ENCODE results near the gene XYLT1.

XYLT1 gene

DNA sequence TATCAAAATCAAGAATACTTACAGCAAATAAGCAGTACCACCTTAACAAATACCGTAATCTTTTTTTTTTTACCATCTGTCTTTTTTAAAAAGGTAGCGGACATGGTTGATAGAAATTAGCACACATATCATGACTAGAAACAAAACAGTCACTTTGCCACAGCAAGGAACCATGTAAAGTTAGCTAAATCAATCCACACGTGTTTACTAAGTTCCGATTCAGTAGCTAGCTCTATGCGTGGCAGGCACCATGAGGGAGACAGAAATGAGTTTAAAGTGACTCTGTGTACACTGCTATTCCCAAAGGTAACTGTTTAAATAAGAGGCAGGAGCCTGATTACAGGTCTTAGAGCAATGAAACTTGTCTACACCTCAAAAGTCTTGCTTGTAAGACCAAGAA lies 108.6 kb downstream of the XYLT1 start:
- ChIA-PET CTCF (no interaction called here), POLR2A (no interaction called here)
- DNase-seq (ENCODE audit: extremely low spot score): no peak
- TF ChIP-seq, protein P1, sequence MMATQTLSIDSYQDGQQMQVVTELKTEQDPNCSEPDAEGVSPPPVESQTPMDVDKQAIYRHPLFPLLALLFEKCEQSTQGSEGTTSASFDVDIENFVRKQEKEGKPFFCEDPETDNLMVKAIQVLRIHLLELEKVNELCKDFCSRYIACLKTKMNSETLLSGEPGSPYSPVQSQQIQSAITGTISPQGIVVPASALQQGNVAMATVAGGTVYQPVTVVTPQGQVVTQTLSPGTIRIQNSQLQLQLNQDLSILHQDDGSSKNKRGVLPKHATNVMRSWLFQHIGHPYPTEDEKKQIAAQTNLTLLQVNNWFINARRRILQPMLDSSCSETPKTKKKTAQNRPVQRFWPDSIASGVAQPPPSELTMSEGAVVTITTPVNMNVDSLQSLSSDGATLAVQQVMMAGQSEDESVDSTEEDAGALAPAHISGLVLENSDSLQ (IDR thresholded peaks at IDR 0.05): no peak
- TF ChIP-seq TARDBP (IDR thresholded peaks at IDR 0.05) (no peak), ARNT (IDR thresholded peaks at IDR 0.05) (no peak), FOXM1 (IDR thresholded peaks at IDR 0.05; ENCODE audit: borderline replicate concordance) (no peak), FOXA1 (IDR thresholded peaks at IDR 0.05) (no peak), NFRKB (IDR thresholded peaks at IDR 0.05) (no peak), ELF4 (IDR thresholded peaks at IDR 0.05) (no peak)

DNA sequence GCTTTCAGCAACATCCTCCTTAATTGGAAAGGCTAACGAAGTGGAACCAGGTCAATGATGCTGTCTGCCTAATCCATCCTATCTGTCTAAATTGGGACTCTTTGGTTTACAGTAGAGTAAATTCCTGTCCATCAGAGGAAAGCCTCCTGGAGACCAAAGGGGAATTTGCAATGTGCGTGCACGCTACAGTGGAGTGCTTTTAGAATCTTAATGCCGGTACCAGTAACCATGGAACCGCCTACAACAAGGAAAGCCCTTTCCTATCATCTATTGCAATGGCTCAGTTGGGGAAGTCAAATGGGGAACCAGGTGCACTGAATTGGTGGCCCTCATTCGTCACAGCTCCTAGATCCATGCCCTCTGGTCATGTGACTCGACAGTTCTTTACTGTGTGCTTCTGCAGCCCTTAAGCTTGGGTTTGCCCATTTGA lies 110.1 kb downstream of the XYLT1 start:
- ChIA-PET POLR2A (no interaction called here), CTCF (no interaction called here)
- no peak for TF ChIP-seq BHLHE40 (IDR thresholded peaks at IDR 0.05; ENCODE audit: borderline replicate concordance)
- DNase-seq (ENCODE audit: extremely low spot score): no peak

DNA sequence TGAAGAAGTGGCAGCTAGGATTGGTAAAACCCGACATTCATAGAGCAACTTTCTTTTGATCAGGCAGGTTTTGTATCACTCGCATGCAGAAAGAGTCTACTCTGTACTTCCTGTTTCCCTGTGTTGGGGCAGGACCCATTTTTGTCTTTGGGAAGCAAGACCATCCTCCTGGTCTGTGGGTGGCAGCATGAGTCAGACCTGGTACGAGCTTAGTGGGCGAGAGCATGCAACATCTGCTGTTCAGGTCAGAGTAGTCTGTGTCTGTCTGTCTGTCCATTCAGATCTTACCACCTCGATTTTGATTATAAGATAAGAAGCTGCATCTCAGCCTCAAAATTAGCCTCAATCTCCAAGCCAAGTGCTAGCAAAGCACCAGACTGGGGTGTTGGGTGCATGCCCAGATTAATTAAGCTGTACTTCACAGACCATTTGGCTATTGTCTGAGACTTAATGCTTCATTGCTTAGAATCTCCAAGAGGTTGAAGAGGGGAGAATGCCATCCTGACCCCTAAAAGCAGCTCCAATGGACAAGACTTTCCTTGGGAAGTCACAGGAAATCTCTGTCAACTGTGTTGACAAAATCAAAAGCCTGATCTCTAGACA lies 110.9 kb downstream of the XYLT1 start:
- TF ChIP-seq HDGF (IDR thresholded peaks at IDR 0.05; ENCODE audit: borderline replicate concordance) (no peak), ARNT (IDR thresholded peaks at IDR 0.05) (no peak), SUZ12 (IDR thresholded peaks at IDR 0.05) (no peak), ELF4 (IDR thresholded peaks at IDR 0.05) (no peak), SP1 (IDR thresholded peaks at IDR 0.05) (no peak)
- DNase-seq (ENCODE audit: extremely low spot score): no peak
- CTCF ChIA-PET: no interaction called here
- POLR2A ChIA-PET: no interaction called here

DNA sequence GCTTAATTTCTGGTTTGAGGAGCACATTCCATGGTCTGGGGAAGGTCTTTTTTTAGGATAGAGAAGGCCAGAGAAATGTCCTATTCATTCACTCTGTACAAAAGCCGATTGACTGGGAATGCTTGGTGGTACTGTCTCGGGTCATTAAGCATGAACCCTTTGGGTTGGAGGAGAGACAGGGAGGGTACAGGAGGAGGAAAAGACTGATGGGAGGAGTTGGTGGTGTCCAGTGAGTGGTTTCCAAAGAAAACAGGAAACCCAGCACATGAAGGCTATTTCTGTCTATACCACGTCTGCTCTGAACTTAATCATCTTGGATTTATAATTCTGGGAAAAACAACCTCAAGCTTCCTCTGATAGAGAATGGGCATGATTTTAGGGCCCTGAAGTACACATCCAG lies 111.9 kb downstream of the XYLT1 start:
- CTCF ChIA-PET: no interaction called here
- POLR2A ChIA-PET: no interaction called here
- TF ChIP-seq FOXM1 (IDR thresholded peaks at IDR 0.05; ENCODE audit: borderline replicate concordance) (no peak), LEF1 (IDR thresholded peaks at IDR 0.05; ENCODE audit: borderline replicate concordance) (no peak), FOXA1 (IDR thresholded peaks at IDR 0.05) (no peak), ARNT (IDR thresholded peaks at IDR 0.05) (no peak), ELF4 (IDR thresholded peaks at IDR 0.05) (no peak), FOXK2 (IDR thresholded peaks at IDR 0.05) (no peak), HDGF (IDR thresholded peaks at IDR 0.05; ENCODE audit: borderline replicate concordance) (no peak), ZNF384 (IDR thresholded peaks at IDR 0.05) (no peak), NFRKB (IDR thresholded peaks at IDR 0.05) (no peak), SUZ12 (IDR thresholded peaks at IDR 0.05) (no peak), CTBP1 (IDR thresholded peaks at IDR 0.05; ENCODE audit: borderline replicate concordance) (no peak), L3MBTL2 (conservative IDR thresholded peaks at IDR 0.05) (no peak)
- TF ChIP-seq, protein P1 (IDR thresholded peaks at IDR 0.05): no peak
- no peak for DNase-seq (ENCODE audit: extremely low spot score)

DNA sequence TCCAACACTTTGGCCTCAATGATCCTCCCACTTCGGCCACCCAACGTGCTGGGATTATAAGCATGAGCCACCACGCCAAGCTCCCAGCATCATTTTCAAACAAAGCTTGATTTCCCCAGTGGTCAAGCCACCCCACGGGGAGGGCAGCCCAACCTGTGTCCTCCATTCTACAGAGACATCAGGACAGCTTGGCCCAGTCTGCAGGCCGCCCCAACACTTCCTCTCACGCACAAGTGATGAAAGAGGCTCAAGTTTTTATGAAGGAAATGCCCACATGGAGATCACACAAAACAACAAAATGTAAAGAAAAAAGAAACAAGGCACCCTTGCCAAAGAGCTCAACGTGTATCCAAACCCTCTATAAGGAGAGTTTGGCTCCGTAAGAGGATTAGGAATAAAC lies 112.4 kb downstream of the XYLT1 start:
- no peak for DNase-seq (ENCODE audit: extremely low spot score)
- CTCF ChIA-PET: no interaction called here
- POLR2A ChIA-PET: no interaction called here
- TF ChIP-seq SP1 (IDR thresholded peaks at IDR 0.05): no peak
- TF ChIP-seq L3MBTL2 (conservative IDR thresholded peaks at IDR 0.05): no peak
- no peak for TF ChIP-seq ZNF384 (IDR thresholded peaks at IDR 0.05)
- TF ChIP-seq ELF4 (IDR thresholded peaks at IDR 0.05): no peak
- no peak for TF ChIP-seq CTBP1 (IDR thresholded peaks at IDR 0.05; ENCODE audit: borderline replicate concordance)
- TF ChIP-seq HDGF (IDR thresholded peaks at IDR 0.05; ENCODE audit: borderline replicate concordance): no peak
- no peak for TF ChIP-seq FOXM1 (IDR thresholded peaks at IDR 0.05; ENCODE audit: borderline replicate concordance)
- TF ChIP-seq, protein P1 (IDR thresholded peaks at IDR 0.05): no peak
- TF ChIP-seq TARDBP (IDR thresholded peaks at IDR 0.05): no peak
- TF ChIP-seq LEF1 (IDR thresholded peaks at IDR 0.05; ENCODE audit: borderline replicate concordance): no peak
- no peak for TF ChIP-seq ARNT (IDR thresholded peaks at IDR 0.05)
- TF ChIP-seq SUZ12 (IDR thresholded peaks at IDR 0.05): no peak
- TF ChIP-seq FOXA1 (IDR thresholded peaks at IDR 0.05): no peak
- no peak for TF ChIP-seq BHLHE40 (IDR thresholded peaks at IDR 0.05; ENCODE audit: borderline replicate concordance)
- TF ChIP-seq NFRKB (IDR thresholded peaks at IDR 0.05): no peak
- no peak for TF ChIP-seq FOXK2 (IDR thresholded peaks at IDR 0.05)

DNA sequence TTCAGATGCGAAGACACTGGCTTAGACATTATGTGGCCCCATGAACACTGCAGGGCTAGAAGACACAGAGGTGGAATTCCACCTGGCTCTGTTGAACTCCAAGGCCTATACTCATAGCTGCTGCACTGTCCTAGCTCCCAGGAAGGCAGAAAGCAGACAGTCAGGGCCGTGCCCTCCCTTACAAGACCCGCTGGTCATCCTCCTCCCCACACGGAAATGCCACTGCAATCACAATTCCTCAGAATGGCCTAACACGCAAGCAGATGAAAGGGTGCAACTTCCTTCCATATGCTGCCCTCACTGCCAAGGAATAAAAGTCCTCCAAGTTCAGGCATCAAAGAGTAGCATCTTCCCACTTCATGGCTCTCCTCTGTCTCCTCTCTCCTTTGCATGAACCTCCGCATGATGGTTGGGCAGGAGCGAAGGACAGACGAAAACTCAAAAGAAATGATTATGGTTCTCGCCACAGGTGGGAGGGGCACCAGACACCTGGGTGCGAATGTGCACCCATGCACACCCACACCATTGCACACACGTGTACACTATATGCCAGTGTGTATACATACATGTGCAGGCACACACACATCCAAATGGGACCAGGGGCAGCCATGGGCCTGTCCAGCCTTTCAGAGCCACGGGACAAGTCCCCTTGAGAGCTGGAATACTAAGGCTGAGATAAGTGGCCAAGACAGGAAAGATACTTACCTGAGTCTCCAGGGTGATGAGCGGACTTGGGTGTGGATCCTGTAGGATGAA lies 113.3 kb downstream of the XYLT1 start:
- no peak for DNase-seq (ENCODE audit: extremely low spot score)
- TF ChIP-seq LEF1 (IDR thresholded peaks at IDR 0.05; ENCODE audit: borderline replicate concordance) (no peak), ARNT (IDR thresholded peaks at IDR 0.05) (no peak), FOXM1 (IDR thresholded peaks at IDR 0.05; ENCODE audit: borderline replicate concordance) (no peak), ELF4 (IDR thresholded peaks at IDR 0.05) (no peak), CTBP1 (IDR thresholded peaks at IDR 0.05; ENCODE audit: borderline replicate concordance) (no peak), TARDBP (IDR thresholded peaks at IDR 0.05) (no peak), FOXA1 (IDR thresholded peaks at IDR 0.05) (no peak), L3MBTL2 (conservative IDR thresholded peaks at IDR 0.05) (no peak), FOXK2 (IDR thresholded peaks at IDR 0.05) (no peak), SUZ12 (IDR thresholded peaks at IDR 0.05) (no peak), BHLHE40 (IDR thresholded peaks at IDR 0.05; ENCODE audit: borderline replicate concordance) (no peak), ZNF384 (IDR thresholded peaks at IDR 0.05) (no peak), SP1 (IDR thresholded peaks at IDR 0.05) (no peak), NFRKB (IDR thresholded peaks at IDR 0.05) (no peak), HDGF (IDR thresholded peaks at IDR 0.05; ENCODE audit: borderline replicate concordance) (no peak)
- TF ChIP-seq, protein P1 (IDR thresholded peaks at IDR 0.05): no peak
- ChIA-PET CTCF (no interaction called here), POLR2A (no interaction called here)
